Activated naive CD8-positive, alpha-beta T cell treated with anti-CD3 and anti-CD28 coated beads, Interleukin-2, amount 10 ng/mL, durations not matched to agents 7 days and 5 days (primary cell): ENCODE measurements around the gene PLA2G3. TPM values are rescaled to one million over a fixed set of nuclear protein-coding genes. Genes with fewer than 3 reads are reported as not detected.
A peak's percentile ranks its signal among the peaks of the same experiment; 100 is the strongest.

ENCODE experiments used
- ATAC-seq: fragments of 150-1000 bp; cut with Tn5 transposase; one replicate; pipeline ENCODE4 v1.10.0; 2021; ENCODE audit warnings: low read depth, moderate library complexity
- POLR2A ChIA-PET: fragments of 350-600 bp; sonication (Branson Sonifier 250); formaldehyde crosslinking; loops from one replicate; lab custom pipeline; 2021; ENCODE audit warnings: antibody characterized with exemption; lab: Charles Lee
- DNase-seq: peaks from one replicate; pipeline ENCODE4 v3.0.0; 2021
- H3K27ac Mint-ChIP-seq: one replicate; pipeline ENCODE4 v1.8.0; 2022; ENCODE audit warnings: mild to moderate bottlenecking, mixed read lengths
- H3K27me3 Mint-ChIP-seq: one replicate; pipeline ENCODE4 v1.8.0; 2022; ENCODE audit warnings: mild to moderate bottlenecking, moderate library complexity, mixed read lengths
- H3K36me3 Mint-ChIP-seq: one replicate; pipeline ENCODE4 v1.8.0; 2021; ENCODE audit warnings: mild to moderate bottlenecking, mixed read lengths
- H3K4me1 Mint-ChIP-seq: one replicate; pipeline ENCODE4 v1.8.0; 2021; ENCODE audit warnings: mixed read lengths
- H3K4me3 Mint-ChIP-seq: one replicate; pipeline ENCODE4 v1.8.0; 2022; ENCODE audit warnings: mild to moderate bottlenecking, moderate library complexity, mixed read lengths
- H3K9me3 Mint-ChIP-seq: one replicate; pipeline ENCODE4 v1.8.0; 2021; ENCODE audit warnings: mixed read lengths
- microRNA-seq: library from miRNA; unstranded; fragments of <30 nt; microRNA quantifications from one replicate; pipeline ENCODE4 v1.2.0, GENCODE V29; 2022
- total RNA-seq, 2 experiments: library from RNA; stranded (reverse); gene quantifications; one replicate each; pipeline ENCODE4 v1.2.3, GENCODE V29; 2021

PLA2G3 gene
- total RNA-seq, 2 experiments from 2014 or later, result not detected

- Mint-ChIP-seq H3K9me3 (no peaks in the 10 kb centered on the region), H3K27ac (no peak overlapping the region)
Observed at GRCh38 chr22:31089160-31090100, 50.9 kb downstream of the PLA2G3 start.

GRCh38 chr22:31088233-31088986 lies 51.9 kb downstream of the PLA2G3 start:
- Mint-ChIP-seq H3K9me3 (no peaks in the 10 kb centered on the region), H3K27ac (no peak overlapping the region), H3K27me3 (no peaks in the 10 kb centered on the region), H3K4me3 (no peak overlapping the region), H3K36me3 (no peaks in the 10 kb centered on the region), H3K4me1 (peaks cover 10% of the 10 kb centered on the region)
- no peak for DNase-seq
- POLR2A ChIA-PET, result no interaction called here
- no peak for ATAC-seq

More at GRCh38 chr22:31089160-31090100, 50.9 kb downstream of the PLA2G3 start:
- peaks cover 1% of the 10 kb centered on the region for H3K4me1 Mint-ChIP-seq
- H3K4me3 Mint-ChIP-seq, result no peak overlapping the region
- DNase-seq, result no peak
- POLR2A ChIA-PET, result interaction anchor here (0.6 kb wide), 1 partner anchor 335 kb away, joined by 3 read pairs; no protein-coding TSS in a partner anchor
- H3K36me3 Mint-ChIP-seq, result no peaks in the 10 kb centered on the region
- no peaks in the 10 kb centered on the region for H3K27me3 Mint-ChIP-seq
- no peak for ATAC-seq

- H3K4me3 Mint-ChIP-seq, result no peak overlapping the region
- POLR2A ChIA-PET, result no interaction called here
Observed at GRCh38 chr22:31087744-31088215, 52.5 kb downstream of the PLA2G3 start.

GRCh38 chr22:31086703-31087330 lies 53.5 kb downstream of the PLA2G3 start:
- Mint-ChIP-seq H3K4me3 (no peak overlapping the region), H3K9me3 (no peaks in the 10 kb centered on the region), H3K36me3 (no peaks in the 10 kb centered on the region), H3K27ac (no peak overlapping the region), H3K4me1 (peaks cover 21% of the 10 kb centered on the region), H3K27me3 (no peaks in the 10 kb centered on the region)
- DNase-seq, result no peak
- ATAC-seq, result no peak
- POLR2A ChIA-PET, result interaction anchor here (8.3 kb wide), 1 partner anchor 118 kb away, joined by 62 read pairs; the partner anchor contains the start of genes MORC2 and TUG1

More at GRCh38 chr22:31087744-31088215, 52.5 kb downstream of the PLA2G3 start:
- Mint-ChIP-seq H3K9me3 (no peaks in the 10 kb centered on the region), H3K36me3 (no peaks in the 10 kb centered on the region), H3K4me1 (peaks cover 13% of the 10 kb centered on the region), H3K27ac (no peak overlapping the region), H3K27me3 (no peaks in the 10 kb centered on the region)
- no peak for DNase-seq
- ATAC-seq, result no peak

GRCh38 chr22:31085928-31086327 lies 54.4 kb downstream of the PLA2G3 start:
- Mint-ChIP-seq H3K9me3 (no peaks in the 10 kb centered on the region), H3K4me1 (peaks cover 25% of the 10 kb centered on the region), H3K27ac (peak overlapping the region; percentile 82), H3K36me3 (no peaks in the 10 kb centered on the region), H3K27me3 (no peaks in the 10 kb centered on the region), H3K4me3 (no peak overlapping the region)
- DNase-seq (no peak), ATAC-seq (no peak)
- POLR2A ChIA-PET, result interaction anchor here (8.3 kb wide), 1 partner anchor 117 kb away, joined by 62 read pairs; the partner anchor contains the start of genes MORC2 and TUG1

GRCh38 chr22:31085493-31085824 lies 54.8 kb downstream of the PLA2G3 start:
- Mint-ChIP-seq H3K27me3 (no peaks in the 10 kb centered on the region), H3K27ac (peak overlapping the region; percentile 82), H3K4me1 (peaks cover 28% of the 10 kb centered on the region), H3K9me3 (no peaks in the 10 kb centered on the region), H3K36me3 (no peaks in the 10 kb centered on the region), H3K4me3 (peak overlapping the region; percentile 95)
- no peak for ATAC-seq
- no peak for DNase-seq
- POLR2A ChIA-PET, result interaction anchor here (1.0 to 8.3 kb wide), 8 partner anchors 9 to 450 kb away, joined by 3 to 62 read pairs (median 7); partner anchors contain the start of genes MORC2, SLC35E4 and TUG1

GRCh38 chr22:31084811-31085492 lies 55.4 kb downstream of the PLA2G3 start:
- Mint-ChIP-seq H3K36me3 (no peaks in the 10 kb centered on the region), H3K9me3 (no peaks in the 10 kb centered on the region), H3K4me1 (peaks cover 31% of the 10 kb centered on the region), H3K27me3 (no peaks in the 10 kb centered on the region), H3K27ac (peak overlapping the region; percentile 84), H3K4me3 (peak overlapping the region; percentile 95)
- DNase-seq, result peak; percentile 92
- POLR2A ChIA-PET, result interaction anchor here (1.0 to 8.3 kb wide), 9 partner anchors 9 to 450 kb away, joined by 3 to 62 read pairs (median 6); partner anchors contain the start of genes MORC2, SLC35E4 and TUG1
- ATAC-seq, result peak; percentile 84

Small RNAs within 50 kb of the gene (microRNA-seq; reads per million reads assigned to microRNA genes)
- 5.6 reads per million for gene MIR3928

Other genes with a start within 250 kb of the PLA2G3 start
- gene MORC2, start 171.7 kb downstream of the PLA2G3 start, total RNA-seq, result 10 to 100 TPM; 27.9 to 32.6 TPM
- 100 to 1,000 TPM in 1 of 2 experiments, 10 to 100 TPM in 1; 94.7 to 100 TPM for gene TUG1, start 171.2 kb downstream of the PLA2G3 start, total RNA-seq
- 10 to 100 TPM; 39.9 to 45.8 TPM for gene SMTN, start 59.2 kb downstream of the PLA2G3 start, total RNA-seq
- 10 to 100 TPM; 17.3 to 24.6 TPM for gene SELENOM, start 32.9 kb downstream of the PLA2G3 start, total RNA-seq
- under 1 TPM; 0.31 to 0.39 TPM for gene INPP5J, start 17.5 kb downstream of the PLA2G3 start, total RNA-seq
- 10 to 100 TPM; 21.8 to 22.4 TPM for gene RNF185, start 19.7 kb upstream of the PLA2G3 start, total RNA-seq
- 10 to 100 TPM; 38.9 to 39.9 TPM for gene LIMK2, start 71.8 kb upstream of the PLA2G3 start, total RNA-seq
- 100 to 1,000 TPM; 110 to 125 TPM for gene PIK3IP1, start 152.0 kb upstream of the PLA2G3 start, total RNA-seq
- gene PATZ1, start 205.8 kb upstream of the PLA2G3 start, total RNA-seq, result 10 to 100 TPM; 36.2 to 37.2 TPM